ENCODE results near the gene TLE5.
"Not testable (repeated sequence)": the region's sequence is repeated elsewhere in the genome, so short reads cannot be mapped to it uniquely, and the experiment has no call there.

TLE5 gene

DNA sequence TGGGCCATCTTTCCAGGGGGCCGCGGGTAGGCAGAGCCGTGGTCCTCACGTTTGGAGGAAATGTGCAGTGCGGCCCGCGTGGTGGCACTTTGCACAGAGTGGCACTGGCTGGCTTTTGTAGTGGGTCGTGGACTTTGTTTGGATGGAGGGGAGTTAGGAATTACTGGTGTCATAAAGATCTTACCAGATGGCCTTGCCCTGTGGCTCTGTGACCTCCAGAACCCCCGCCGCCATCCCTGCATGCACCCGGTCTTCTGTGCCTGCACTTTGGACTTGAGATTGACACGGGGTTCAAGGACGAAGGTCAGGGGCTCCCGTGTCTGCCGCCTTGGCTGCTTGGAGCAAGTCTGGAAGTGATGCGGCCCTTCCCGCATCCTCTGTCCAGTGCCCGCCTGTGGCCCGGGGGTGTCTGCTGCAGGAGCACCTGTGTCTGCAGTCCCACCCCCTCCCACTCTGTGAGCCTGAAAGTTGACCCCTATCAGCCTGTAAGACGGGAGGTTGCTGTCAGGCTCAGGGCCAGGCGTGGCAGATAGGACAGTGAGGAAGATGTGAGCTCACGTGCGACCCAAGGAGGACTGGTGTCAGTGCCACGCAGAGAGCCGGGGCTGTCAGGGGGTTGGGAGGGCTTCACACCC lies 34.1 kb upstream of the TLE5 start:
- no peak for DNase-seq (ENCODE audit: low spot score)

DNA sequence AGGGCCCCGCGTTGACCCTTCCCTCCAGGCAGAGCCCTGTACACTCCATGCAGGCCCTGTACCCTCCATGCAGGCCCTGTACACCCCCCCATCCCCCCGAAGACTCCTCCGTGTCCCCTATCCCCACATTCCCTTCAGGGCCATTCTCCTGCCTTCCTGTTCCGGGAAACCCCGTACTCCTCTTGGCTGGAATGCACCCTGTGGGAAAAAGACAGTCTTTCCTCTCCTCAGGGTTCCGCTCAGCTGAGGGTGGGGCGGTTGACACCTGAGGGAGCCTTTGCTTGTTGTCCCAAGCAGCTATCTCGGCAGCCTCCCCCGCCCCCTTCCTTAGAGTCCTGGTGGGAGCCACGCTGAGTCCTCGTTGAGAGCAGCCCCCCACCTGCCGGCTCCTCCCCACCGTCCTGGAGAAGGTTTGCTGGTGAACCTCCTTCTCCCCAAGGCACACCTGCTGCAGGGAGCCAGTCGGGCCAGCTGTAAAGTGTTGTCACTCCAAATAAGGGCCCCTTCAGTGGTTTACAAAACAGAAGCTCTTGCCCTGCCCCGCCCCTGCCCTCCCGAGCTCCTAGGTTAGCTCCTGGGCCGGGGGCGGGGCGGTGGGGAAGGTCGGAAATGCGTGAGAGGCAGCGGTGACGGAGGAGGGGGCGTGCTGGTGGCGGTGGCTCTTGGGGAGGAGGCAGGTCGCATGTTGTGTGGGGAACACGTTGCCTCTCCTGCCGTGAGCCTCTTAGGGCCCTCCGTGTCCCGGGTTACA lies 33.3 kb upstream of the TLE5 start:
- DNase-seq (ENCODE audit: low spot score) = no peak

DNA sequence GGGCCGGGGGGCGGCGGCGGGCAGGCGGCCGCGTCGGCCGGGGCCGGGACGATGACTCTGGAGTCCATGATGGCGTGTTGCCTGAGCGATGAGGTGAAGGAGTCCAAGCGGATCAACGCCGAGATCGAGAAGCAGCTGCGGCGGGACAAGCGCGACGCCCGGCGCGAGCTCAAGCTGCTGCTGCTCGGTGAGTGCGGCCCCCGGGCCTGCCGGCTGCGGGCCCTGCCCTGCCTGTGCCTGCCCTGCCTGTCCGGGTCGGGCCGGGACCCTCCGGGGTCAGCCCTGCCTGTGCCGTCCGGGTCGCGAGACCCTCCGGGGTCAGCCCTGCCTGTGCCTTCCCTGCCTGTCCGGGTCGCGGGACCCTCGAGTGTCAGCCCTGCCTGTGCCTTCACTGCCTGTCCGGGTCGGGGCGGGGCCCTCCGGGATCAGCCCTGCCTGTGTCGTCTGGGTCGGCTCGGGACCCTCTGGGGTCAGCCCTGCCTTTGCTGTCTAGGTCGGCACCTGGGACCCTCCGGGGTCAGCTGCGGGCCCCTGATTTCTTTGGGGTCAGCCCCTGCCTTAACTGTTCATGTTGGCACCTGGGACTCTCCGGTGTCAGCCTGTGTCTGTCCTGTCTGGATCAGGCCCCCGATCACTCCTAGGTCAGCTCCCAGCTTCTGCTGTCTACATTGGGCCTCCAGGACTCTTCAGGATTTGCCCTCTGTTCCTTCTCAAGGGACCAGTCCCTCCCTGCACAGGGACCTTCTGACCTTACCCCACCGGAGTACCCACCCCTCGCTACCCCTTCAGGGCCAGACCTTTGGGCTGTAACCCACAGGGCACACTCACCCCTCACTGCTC lies 32.5 kb upstream of the TLE5 start:
- DNase-seq (ENCODE audit: low spot score) = no peak

DNA sequence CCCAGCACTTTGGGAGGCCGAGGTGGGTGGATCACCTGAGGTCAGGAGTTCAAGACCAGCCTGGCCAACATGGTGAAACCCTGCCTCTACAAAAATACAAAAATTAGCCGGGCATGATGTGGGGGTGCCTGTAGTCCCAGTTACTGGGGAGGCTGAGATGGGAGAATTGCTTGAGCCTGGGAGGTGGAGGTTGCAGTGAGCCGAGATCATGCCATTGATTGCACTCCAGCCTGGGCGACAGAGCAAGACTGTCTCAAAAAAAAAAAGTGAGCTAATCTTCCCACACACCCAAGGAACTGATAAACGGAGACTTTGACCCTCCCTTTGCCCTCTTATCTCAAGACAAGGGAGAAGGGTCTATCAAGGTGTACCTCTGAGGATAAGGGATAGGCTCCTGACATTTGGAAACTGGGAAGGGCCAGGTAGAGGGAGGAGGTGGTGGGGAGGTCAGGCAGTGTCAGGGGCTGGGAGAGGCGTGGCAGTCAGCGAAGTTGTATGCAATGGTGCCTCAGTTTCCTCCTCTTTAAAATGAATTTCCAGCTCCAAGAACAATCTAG lies 27.1 kb upstream of the TLE5 start:
- DNase-seq (ENCODE audit: low spot score) = not testable (repeated sequence)

DNA sequence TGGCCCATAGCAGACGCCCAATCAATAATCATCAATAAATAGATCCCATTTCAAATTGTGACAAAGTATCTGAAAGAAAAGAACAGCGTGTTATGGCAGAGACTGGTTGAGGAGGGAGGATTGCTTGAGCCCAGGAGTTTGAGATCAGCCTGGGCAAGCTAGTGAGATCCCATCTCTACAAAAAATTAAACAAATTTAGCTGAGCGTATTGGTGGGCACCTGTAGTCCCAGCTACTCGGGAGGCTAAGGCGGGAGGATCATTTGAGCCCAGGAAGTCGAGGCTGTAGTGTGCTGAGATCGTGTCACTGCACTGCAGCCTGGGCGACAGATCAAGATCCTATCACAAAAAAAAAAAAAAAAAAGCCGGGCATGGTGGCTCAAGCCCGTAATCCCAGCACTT lies 25.5 kb upstream of the TLE5 start:
- no peak for DNase-seq (ENCODE audit: low spot score)

DNA sequence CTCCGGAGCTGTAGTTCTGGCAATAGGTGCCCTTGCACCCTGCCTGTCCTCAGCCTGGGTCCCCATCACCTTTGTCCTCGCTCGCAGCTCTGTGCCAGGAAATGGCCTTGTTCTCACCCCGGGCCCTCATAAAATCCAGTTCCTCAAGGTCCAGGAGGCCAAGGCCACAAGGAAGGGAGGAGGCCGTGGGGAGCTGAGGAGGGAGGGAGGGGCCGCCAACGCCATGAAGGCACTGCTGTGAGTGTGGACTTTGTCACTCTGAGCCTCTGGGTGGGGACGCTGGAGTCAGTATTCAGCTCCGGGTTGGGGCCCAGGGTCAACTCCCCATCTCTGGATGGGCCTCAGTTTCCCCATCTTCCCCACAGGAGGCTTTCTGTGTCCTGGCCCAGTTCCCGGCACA lies 22.6 kb upstream of the TLE5 start:
- no peak for DNase-seq (ENCODE audit: low spot score)

DNA sequence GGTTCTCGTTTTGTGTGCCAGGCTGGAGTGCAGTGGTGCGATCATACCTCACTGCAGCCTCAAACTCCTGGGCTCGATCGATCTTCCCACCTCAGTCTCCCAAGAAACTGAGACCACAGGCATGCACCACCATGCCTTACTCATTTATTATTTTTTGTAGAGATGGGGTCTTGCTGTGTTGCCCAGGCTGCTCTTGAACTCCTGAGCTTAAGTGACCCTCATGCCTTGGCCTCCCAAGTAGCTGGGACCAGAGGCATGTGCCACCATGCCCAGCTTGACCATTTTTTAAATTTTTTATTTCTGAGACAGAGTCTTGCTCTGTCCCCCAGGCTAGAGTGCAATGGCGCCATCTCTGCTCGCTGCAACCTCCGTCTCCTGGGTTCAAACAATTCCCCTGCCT lies 21.7 kb upstream of the TLE5 start:
- DNase-seq (ENCODE audit: low spot score) = no peak

DNA sequence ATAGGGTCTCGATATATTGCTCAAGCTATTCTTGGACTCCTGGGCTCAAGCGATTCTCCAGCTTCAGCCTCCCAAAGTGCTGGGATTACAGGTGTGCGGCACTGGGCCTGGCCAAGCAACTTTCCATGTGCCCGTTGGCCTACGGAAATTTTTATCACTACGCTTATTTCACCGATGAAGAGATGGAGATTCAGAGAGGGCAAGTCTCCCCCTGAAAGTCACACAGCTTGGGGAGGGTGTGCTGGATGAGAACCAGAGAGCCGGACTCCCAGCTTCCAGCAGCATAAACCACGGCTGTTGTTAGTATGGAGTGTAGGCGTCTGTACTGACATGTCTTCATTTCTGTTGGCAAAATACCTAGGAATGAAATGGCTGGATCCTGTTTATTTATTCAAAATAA lies 20.0 kb upstream of the TLE5 start:
- no peak for DNase-seq (ENCODE audit: low spot score)

DNA sequence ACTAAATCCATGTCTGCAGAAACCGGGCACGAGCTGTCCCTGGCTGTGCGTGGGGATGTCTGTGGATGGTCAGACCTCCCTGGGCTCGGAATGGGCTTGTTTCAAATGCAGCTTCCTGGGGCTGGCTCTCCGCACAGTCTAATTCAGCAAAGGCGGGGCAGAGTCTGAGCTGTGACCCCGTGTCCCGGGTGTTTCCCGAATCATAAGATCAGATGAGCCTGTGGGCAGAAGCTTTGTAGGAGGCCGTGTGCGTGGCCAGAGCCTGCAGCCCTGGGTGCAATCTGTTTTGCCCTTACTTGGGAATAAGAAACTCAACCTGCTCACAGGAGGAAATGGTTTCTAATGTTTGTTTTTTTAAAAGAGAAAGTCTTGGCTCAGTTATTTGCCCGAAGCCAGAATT lies 18.0 kb upstream of the TLE5 start:
- DNase-seq (ENCODE audit: low spot score) = no peak

DNA sequence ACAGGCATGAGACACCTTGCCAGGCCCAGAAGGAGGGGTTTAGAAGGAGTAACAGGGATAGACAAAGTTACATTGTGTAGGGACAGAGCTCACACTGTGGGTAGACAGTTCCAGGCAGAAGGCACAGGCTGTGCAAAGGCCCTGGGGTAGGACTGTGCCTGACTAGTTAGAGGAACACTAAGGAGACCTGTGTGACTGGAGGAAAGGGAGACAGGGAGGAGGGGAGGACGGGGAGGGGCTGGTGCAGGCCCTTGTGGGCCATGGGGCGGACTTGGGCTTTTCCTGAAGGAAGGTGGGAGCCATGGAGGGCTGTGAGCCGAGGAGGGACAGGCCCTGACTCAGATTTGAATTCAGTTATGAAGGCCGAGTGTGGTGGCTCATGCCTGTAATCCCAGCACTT lies 17.3 kb upstream of the TLE5 start:
- DNase-seq (ENCODE audit: low spot score) = no peak

DNA sequence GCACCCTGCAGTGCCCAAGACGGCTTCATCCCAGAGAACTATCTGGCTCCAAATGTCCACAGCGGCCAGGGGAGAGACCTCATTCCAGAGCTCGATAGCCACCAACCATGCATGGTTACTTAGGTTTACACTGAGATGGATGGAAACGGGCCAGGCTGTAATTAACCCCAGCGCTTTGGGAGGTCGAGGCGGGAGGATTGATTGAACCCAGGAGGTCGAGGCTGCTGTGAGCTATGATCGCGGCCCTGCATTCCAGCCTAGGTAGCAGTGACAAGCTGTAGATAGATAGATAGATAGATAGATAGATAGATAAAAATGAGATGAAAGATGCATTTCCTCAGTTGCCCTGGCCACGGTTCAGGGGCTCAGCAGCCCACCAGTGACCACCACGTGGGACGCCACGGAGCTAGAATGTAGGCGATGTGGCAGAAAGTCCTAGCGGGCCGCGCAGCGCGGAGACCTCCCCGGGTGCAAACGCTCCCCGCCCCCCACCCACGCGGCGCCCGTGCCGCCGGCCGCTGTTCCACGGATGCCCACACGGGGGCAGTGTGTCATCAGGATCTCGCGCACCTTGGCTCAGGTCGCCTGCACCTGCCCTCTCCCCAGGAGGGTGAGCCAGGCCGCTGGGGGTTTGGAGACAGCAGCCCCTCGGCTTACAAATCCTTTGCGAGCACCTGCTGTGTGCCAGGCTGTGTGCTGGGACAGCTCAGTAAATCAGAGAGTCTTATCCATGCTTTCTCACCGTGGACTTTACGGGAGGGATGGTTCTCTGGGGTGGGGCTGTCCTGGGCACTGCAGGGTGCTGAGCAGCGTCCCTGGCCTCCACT lies 13.5 kb upstream of the TLE5 start:
- DNase-seq (ENCODE audit: low spot score) = no peak

DNA sequence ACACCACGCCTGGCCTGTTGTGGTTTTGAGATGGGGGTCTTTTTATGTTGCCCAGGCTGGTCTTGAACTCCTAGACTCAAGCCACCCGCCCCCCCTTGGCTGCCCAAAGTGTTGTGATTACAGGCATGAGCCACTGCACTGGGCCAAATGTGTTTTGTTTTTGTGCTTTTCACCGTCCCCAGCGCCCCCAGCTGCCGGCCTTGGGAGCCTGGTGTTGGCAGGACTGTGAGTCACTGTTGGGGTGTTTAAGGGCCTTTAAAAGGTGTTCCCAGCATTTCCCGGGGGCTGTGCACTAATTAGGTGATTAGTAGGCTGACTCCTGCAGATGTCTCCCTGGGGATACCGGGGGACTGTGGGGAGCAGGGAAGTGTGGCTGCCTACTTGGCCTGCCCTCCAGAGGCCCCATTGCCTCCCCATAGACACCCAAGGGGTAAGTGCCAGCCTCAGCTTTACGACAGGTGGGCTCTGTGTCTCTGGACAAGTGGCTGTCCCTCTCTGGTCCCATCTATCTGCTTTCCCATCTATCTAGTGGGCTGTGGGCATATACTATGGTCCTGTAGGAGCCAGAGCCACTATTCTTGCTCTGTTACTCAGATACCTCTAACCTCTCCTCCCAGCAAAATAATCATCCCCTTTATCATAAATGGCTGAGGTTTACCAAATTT lies 11.8 kb upstream of the TLE5 start:
- no peak for DNase-seq (ENCODE audit: low spot score)

DNA sequence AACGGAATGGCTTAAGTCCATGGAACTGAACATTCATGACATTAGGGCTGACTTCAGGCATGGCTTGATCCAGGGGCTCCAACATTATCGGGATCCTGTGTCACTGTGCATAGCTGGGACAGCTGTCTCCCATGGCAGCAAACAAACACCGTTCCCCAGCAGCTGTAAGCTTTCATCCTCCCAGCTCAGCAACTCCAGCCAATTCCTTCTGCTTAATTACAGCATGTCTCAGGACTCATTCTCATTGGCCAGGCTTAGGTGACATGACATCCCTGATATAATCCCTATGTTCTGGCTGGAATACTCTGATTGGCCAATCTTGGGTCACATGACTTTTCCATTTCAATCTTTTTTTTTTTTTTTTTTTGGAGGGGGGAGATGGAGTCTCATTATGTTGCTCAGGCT lies 10.9 kb upstream of the TLE5 start:
- no peak for DNase-seq (ENCODE audit: low spot score)

DNA sequence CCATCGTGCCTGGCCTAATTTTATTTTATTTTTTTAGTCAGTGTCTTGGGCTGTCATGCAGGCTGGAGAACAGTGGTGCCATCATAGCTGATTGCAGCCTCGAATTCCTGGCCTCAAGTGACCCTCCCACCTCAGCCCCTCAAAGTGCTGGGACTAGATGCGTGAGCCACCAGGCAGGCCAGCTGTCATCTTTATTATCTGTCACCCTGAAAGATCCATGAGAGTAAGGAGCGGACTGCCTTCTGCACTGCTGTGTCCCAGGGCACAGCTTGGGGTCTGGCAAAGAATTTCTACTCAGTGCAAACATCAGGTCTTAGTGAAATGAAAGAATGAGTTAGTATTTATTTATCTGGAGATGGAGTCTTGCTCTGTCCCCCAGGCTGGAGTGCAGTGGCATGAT lies 9.5 kb upstream of the TLE5 start:
- no peak for DNase-seq (ENCODE audit: low spot score)

DNA sequence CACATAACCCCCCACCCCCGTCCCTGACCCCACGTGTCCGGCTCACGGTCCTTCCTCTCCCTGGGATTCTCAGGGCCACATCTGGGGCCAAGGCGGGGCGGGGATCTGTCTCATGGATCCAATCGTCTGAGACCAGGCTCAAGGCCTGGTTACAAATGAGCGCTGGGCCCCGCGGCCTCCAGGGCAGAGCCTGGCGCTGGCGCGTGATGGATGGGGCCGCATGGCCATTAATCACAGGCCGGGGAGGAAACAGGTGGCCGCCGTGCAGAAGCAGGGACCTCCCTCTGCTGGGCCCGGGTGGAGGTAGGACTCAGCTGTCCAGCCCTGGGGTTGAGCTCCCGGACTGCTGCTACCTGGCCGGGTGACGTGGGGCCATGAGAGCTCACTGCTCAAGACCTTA lies 5.8 kb upstream of the TLE5 start:
- DNase-seq (ENCODE audit: low spot score) = no peak

DNA sequence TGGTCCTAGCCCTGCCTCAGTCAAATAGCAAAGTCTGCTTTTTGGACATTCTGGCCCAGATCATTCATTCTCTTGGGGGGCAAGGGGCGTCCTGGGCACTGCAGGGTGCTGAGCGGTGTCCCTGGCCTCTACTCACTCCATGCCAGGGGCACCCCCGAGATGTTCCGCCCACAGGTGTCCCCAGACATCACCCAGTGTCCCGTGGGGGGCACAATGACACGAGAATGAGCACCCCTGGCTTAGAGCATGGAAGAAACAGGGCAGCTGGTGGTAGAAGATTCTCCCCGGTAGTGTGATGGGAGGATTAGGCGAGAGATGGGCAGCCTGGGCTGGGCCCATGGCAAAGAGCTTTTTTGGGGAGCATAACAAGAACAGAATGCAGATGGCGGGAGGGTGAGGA lies 5.3 kb upstream of the TLE5 start:
- no peak for DNase-seq (ENCODE audit: low spot score)

DNA sequence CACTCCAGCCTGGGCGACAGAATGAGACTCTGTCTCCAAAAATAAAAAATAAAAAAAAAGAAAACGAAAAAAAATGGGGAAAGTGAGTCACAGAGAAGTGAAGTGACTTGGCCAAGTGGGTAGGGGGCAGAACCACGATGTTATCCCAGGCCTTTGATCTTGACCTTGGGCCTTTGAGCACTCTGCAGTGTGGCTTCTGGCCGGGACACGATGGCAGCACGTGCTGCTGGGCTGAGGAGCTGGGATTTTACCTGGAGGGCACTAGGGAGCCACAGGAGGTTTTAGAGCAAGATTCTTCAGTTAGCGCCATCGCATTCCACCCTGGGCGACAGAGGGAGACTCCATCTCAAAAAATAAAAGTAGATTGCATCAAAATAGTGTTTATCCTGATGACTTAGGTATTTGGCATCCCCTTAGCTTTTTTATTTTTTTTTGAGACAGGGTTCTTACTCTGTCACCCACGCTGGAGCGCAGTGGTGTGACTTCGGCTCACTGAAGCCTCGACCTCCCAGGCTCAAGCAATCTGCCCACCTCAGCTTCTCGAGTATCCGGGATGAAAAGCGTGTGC lies 4.3 kb upstream of the TLE5 start:
- no peak for DNase-seq (ENCODE audit: low spot score)

DNA sequence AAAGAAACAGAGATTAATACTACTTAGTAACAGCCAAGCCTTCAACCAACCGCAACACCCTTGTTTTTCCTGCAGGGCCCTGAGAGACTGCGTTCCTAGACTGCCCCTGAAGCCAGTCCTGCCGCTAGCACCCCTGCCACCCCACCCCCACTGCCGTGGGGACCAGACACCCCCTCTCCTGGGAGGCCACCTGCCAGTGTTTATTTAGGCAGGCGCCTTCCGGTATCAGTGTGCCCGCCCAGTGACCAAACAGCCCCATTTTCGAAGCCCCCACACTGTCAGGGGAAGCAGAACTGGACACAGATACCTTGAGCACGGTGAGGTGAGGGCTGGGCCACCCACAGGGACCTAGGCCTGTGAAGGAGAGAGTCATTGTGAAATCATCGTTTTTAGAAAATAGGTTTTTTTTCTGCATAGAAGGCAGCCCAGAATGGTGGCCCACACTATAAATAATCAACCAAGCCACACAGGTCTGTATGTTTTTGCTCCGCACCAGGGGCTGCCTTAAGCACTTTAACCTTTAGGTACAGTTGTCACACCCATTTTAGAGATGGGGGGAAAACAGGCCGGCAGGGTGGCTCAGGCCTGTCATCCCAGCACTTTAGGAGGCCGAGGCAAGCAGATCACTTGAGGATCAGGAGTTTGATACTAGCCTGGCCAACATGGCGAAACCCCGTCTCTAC lies 3.5 kb upstream of the TLE5 start:
- DNase-seq (ENCODE audit: low spot score) = no peak

DNA sequence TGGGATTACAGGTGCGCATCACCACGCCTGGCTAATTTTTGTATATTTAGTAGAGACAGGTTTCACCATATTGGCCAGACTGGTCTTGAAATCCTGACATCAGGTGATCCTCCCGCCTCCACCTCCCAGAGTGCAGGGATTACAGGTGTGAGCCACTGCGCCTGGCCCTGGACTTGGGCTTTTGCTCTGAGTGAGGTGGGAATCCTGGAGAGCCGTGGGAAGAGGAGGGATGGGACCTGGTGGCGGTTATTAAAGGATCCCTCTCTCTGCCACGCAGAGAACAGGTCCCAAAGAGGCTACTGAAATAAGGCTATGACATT lies 1.7 kb upstream of the TLE5 start:
- no peak for DNase-seq (ENCODE audit: low spot score)

Measured in left forelimb (tissue), 1 donor.